Tibial nerve (tissue), 4 donors: ENCODE data around the gene TMEM44. TPM values are rescaled to one million over a fixed set of nuclear protein-coding genes. Genes with fewer than 3 reads are reported as not detected.
A peak's percentile ranks its signal among the peaks of the same experiment; 100 is the strongest.

Experiments used
- DNase-seq, 2 donors: peaks; one replicate each; pipeline ENCODE4 v3.0.0-alpha.2; 2019; ENCODE audit warnings: low spot score in 2 of 2
- H3K27ac ChIP-seq, 4 donors: fragments of 200-600 bp; sonication (generic) in 3 of 4; one replicate each; pipeline ENCODE4 v1.5.1; 2017 to 2019; ENCODE audit warnings: mild to moderate bottlenecking in 1 of 4
- H3K27me3 ChIP-seq, 2 donors: fragments of 200-600 bp; sonication (generic) in 1 of 2; one replicate each; pipeline versions ENCODE4 v1.5.1 to v1.6.0; 2017 to 2019
- H3K36me3 ChIP-seq, 3 donors: fragments of 200-600 bp; sonication (generic); one replicate each; pipeline ENCODE4 v1.5.1; 2018 to 2019
- H3K4me1 ChIP-seq, 4 donors: fragments of 200-600 bp; sonication (generic) in 3 of 4; one replicate each; pipeline ENCODE4 v1.5.1; 2017 to 2019
- H3K4me3 ChIP-seq, 4 donors: fragments of 200-600 bp; sonication (generic) in 3 of 4; one replicate each; pipeline ENCODE4 v1.5.1; 2017 to 2019; ENCODE audit warnings: mild to moderate bottlenecking in 1 of 4, moderate library complexity in 1 of 4
- H3K9me3 ChIP-seq, 4 donors: fragments of 200-600 bp; sonication (generic) in 3 of 4; one replicate each; pipeline ENCODE4 v1.5.1; 2017 to 2019
- CTCF ChIP-seq, 5 experiments: fragments of 200-600 bp in 3 of 5; fragments of 450-650 bp in 2 of 5; sonication (generic) in 3 of 5; IDR thresholded peaks; one replicate each; pipeline ENCODE4 v1.5.1; 2016 to 2019; ENCODE audit warnings: antibody characterized with exemption in 5 of 5, mild to moderate bottlenecking in 3 of 5, moderate library complexity in 2 of 5
- EP300 ChIP-seq, 2 donors: sonication (generic); formaldehyde crosslinking; IDR thresholded peaks; one replicate each; pipeline ENCODE4 v1.6.1; 2017; ENCODE audit warnings: antibody characterized with exemption in 2 of 2, mild to moderate bottlenecking in 1 of 2
- POLR2A ChIP-seq, 2 donors: fragments of 450-650 bp; IDR thresholded peaks; one replicate each; pipeline ENCODE4 v1.6.1; 2017; ENCODE audit warnings: antibody characterized with exemption in 2 of 2, mild to moderate bottlenecking in 2 of 2, moderate library complexity in 2 of 2
- WGBS, 2 donors: methylation state at CpG; one replicate each; pipeline ENCODE4 v1.1.5; 2018; 5-methylcytosine and 5-hydroxymethylcytosine counted together
- total RNA-seq, 4 donors: library from RNA; depleted of rRNA; stranded (reverse); fragments of >200 nt; gene quantifications; one replicate each; pipeline ENCODE4 v1.1.0, GENCODE V29; 2016

TMEM44 gene
- total RNA-seq, 4 donors from 2014 or later, result 14.9 to 17.4 (median 16.5) TPM

- Histone ChIP-seq H3K36me3 (peaks cover 0 to 2% (median 0%) of the 10 kb centered on the region in 3 donors), H3K27ac (no peak overlapping the region), H3K27me3 (no peaks in the 10 kb centered on the region), H3K9me3 (no peaks in the 10 kb centered on the region), H3K4me1 (peaks cover 0 to 32% (median 8%) of the 10 kb centered on the region in 4 donors), H3K4me3 (no peak overlapping the region)
- DNase-seq, result no peak
- 95 to 96% methylated on average over 24 of the region's 24 CpGs for WGBS, 2 donors
- TF ChIP-seq EP300 (IDR thresholded peaks at IDR 0.05) (no peak), CTCF (IDR thresholded peaks at IDR 0.05) (no peak), POLR2A (IDR thresholded peaks at IDR 0.05) (no peak)
Observed at GRCh38 chr3:194582196-194582905, 50.9 kb downstream of the TMEM44 start.

DNA sequence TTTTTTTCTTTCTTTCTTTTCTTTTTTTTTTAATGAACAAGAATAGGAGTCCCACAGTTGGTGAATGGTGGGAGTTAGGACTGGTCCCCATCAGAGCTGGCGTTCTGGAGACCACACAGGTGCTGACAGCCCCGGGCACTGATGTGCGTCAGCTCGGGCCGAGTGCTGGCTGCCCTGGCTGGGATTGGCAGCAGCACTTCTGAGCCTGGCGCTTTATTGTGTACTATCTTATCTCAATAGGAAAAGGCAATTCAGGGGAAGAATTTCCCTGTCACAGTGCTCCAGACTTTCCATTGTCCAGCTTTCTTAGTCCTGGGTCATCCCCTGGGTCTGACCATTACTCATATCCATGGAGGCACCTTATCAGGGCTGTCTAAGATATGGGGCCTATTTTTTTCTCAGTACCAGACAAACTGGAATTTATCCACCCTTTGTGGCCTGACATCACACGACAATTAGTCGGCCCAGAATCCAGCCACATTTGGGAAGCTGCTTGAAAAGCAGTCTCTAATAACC lies 54.1 kb downstream of the TMEM44 start:
- TF ChIP-seq CTCF (IDR thresholded peaks at IDR 0.05) (no peak), EP300 (IDR thresholded peaks at IDR 0.05) (no peak), POLR2A (IDR thresholded peaks at IDR 0.05) (no peak)
- Histone ChIP-seq H3K36me3 (no peaks in the 10 kb centered on the region), H3K27ac (no peak overlapping the region), H3K4me3 (no peak overlapping the region), H3K4me1 (peaks cover 0 to 4% (median 0%) of the 10 kb centered on the region in 4 donors), H3K9me3 (no peaks in the 10 kb centered on the region), H3K27me3 (no peaks in the 10 kb centered on the region)
- 85 to 92% methylated on average over 8 of the region's 8 CpGs for WGBS, 2 donors
- no peak for DNase-seq

- peaks cover 0 to 9% (median 0%) of the 10 kb centered on the region in 4 donors for H3K4me1 ChIP-seq
- no peak overlapping the region for H3K4me3 ChIP-seq
- WGBS, 2 donors, result 54 to 55% methylated on average over 9 of the region's 9 CpGs
- no peaks in the 10 kb centered on the region for H3K27me3 ChIP-seq
- no peak for DNase-seq
- H3K9me3 ChIP-seq, result no peaks in the 10 kb centered on the region
- no peaks in the 10 kb centered on the region for H3K36me3 ChIP-seq
- no peak overlapping the region for H3K27ac ChIP-seq
- no peak for TF ChIP-seq POLR2A (IDR thresholded peaks at IDR 0.05)
- TF ChIP-seq EP300 (IDR thresholded peaks at IDR 0.05), result no peak
- TF ChIP-seq CTCF (IDR thresholded peaks at IDR 0.05), result no peak
Observed at GRCh38 chr3:194577986-194578905, 55.0 kb downstream of the TMEM44 start.

GRCh38 chr3:194575484-194576210 lies 57.6 kb downstream of the TMEM44 start:
- peak overlapping the region in 1 of 4 donors; percentile 27 for H3K27ac ChIP-seq
- no peaks in the 10 kb centered on the region for H3K9me3 ChIP-seq
- H3K36me3 ChIP-seq, result no peaks in the 10 kb centered on the region
- H3K27me3 ChIP-seq, result no peaks in the 10 kb centered on the region
- 87 to 88% methylated on average over 9 of the region's 9 CpGs for WGBS, 2 donors
- no peak for TF ChIP-seq POLR2A (IDR thresholded peaks at IDR 0.05)
- no peak for TF ChIP-seq CTCF (IDR thresholded peaks at IDR 0.05)
- no peak for TF ChIP-seq EP300 (IDR thresholded peaks at IDR 0.05)
- H3K4me1 ChIP-seq, result peaks cover 0 to 33% (median 11%) of the 10 kb centered on the region in 4 donors
- peak in 1 of 2 donors; percentile 45 for DNase-seq
- no peak overlapping the region for H3K4me3 ChIP-seq
